A549 (cell line): ENCODE results near the gene LXN. TPM values are rescaled to one million over a fixed set of nuclear protein-coding genes. Genes with fewer than 3 reads are reported as not detected.

Experiments used
- ATAC-seq, 2 experiments: fragments of 200-7000 bp in 1 of 2; fragments of >200 bp in 1 of 2; cut with Nextera tagmentation in 1 of 2; cut with Tn5 transposase in 1 of 2; 3 replicates each; pipeline versions ENCODE4 v1.8.0 to v1.9.1; 2018 to 2020; ENCODE audit warnings: mild to moderate bottlenecking in 1 of 2, moderate library complexity in 1 of 2
- CTCF ChIA-PET: fragments of 300-600 bp; sonication (Branson Sonifier 250); formaldehyde crosslinking; extraction: SDS; loops from one replicate; lab custom pipeline; 2021; ENCODE audit warnings: antibody characterized with exemption, inconsistent platforms; lab: Yijun Ruan, JAX
- POLR2A ChIA-PET: fragments of 350-600 bp; formaldehyde crosslinking; extraction: SDS; loops from one replicate; lab custom pipeline; 2021; ENCODE audit warnings: antibody characterized with exemption, inconsistent platforms; lab: Yijun Ruan, JAX
- DNase-seq, 2 experiments: peaks; one replicate each; pipeline versions ENCODE4 v3.0.0 to v3.0.0-alpha.2; 2011 to 2016; ENCODE audit warnings: low read depth in 1 of 2, low spot score in 1 of 2
- FAIRE-seq: peaks from 2 replicates; lab custom pipeline; 2011; peaks lifted over from hg19 to GRCh38; lab: Jason Lieb, UNC
- H3K27ac ChIP-seq, 2 experiments: fragments of >200 bp; sonication (Bioruptor Twin); formaldehyde crosslinking; 3 replicates each; pipeline ENCODE4 v1.5.1; 2016 to 2017
- H3K4me1 ChIP-seq: fragments of >200 bp; sonication (Bioruptor Twin); formaldehyde crosslinking; 3 replicates; pipeline ENCODE4 v1.6.1; 2016
- H3K4me2 ChIP-seq: fragments of >200 bp; sonication (Bioruptor Twin); formaldehyde crosslinking; 3 replicates; pipeline ENCODE4 v1.6.1; 2016
- H3K4me3 ChIP-seq: fragments of >200 bp; sonication (Bioruptor Twin); formaldehyde crosslinking; 3 replicates; pipeline ENCODE4 v1.5.1; 2016
- H3K9me3 ChIP-seq: fragments of >200 bp; sonication (Bioruptor Twin); formaldehyde crosslinking; 3 replicates; pipeline ENCODE4 v1.6.1; 2016
- CEBPB ChIP-seq, 2 experiments: fragments of >200 bp in 1 of 2; sonication (Bioruptor Twin) in 1 of 2; formaldehyde crosslinking in 1 of 2; IDR thresholded peaks; 2 replicates each; pipeline ENCODE4 v1.6.1; 2012 to 2016
- CHD2 ChIP-seq: fragments of 150-350 bp; IDR thresholded peaks from 2 replicates; pipeline ENCODE4 v1.6.1; 2014; ENCODE audit warnings: low read length; ENCODE audit not compliant: partially characterized antibody
- EHMT2 ChIP-seq: fragments of 200-600 bp; sonication (generic); IDR thresholded peaks from 2 replicates; pipeline ENCODE4 v1.6.1; 2016; ENCODE audit warnings: antibody characterized with exemption, low read depth, mild to moderate bottlenecking, moderate library complexity
- EP300 ChIP-seq, 2 experiments: fragments of >200 bp; sonication (Bioruptor Twin); formaldehyde crosslinking; IDR thresholded peaks; 2 replicates in 1 of 2; 3 replicates in 1 of 2; pipeline ENCODE4 v1.6.1; 2016 to 2017
- FOSL2 ChIP-seq, 2 experiments: fragments of 450-650 bp in 1 of 2; fragments of >200 bp in 1 of 2; sonication (Bioruptor Twin) in 1 of 2; formaldehyde crosslinking; IDR thresholded peaks; 2 replicates each; pipeline versions ENCODE4 v1.5.0 to v1.6.1; 2016 to 2020; ENCODE audit warnings: mild to moderate bottlenecking in 1 of 2, moderate library complexity in 1 of 2
- GATA3 ChIP-seq: IDR thresholded peaks from 2 replicates; pipeline ENCODE4 v1.6.1; 2012; ENCODE audit warnings: borderline replicate concordance
- HDAC2 ChIP-seq: fragments of 200-600 bp; sonication (generic); IDR thresholded peaks from 2 replicates; pipeline ENCODE4 v1.6.1; 2016
- HOXB5 ChIP-seq: fragments of 250-450 bp; sonication (Bioruptor Pico); IDR thresholded peaks from 2 replicates; pipeline ENCODE4 v1.5.0; 2020; ENCODE audit warnings: mild to moderate bottlenecking, moderate library complexity
- JUN ChIP-seq, 2 experiments: fragments of >200 bp; sonication (Bioruptor Twin); formaldehyde crosslinking; IDR thresholded peaks; 2 replicates in 1 of 2; 3 replicates in 1 of 2; pipeline ENCODE4 v1.6.1; 2016 to 2017
- JUNB ChIP-seq: fragments of >200 bp; sonication (Bioruptor Twin); formaldehyde crosslinking; IDR thresholded peaks from 2 replicates; pipeline ENCODE4 v1.6.1; 2016
- KDM1A ChIP-seq: fragments of 200-600 bp; sonication (generic); IDR thresholded peaks from 2 replicates; pipeline ENCODE4 v1.6.1; 2016; ENCODE audit warnings: low read depth, mild to moderate bottlenecking
- KDM5A ChIP-seq: fragments of 200-600 bp; sonication (generic); IDR thresholded peaks from 2 replicates; pipeline ENCODE4 v1.6.1; 2016; ENCODE audit warnings: antibody characterized with exemption, mild to moderate bottlenecking
- MAFK ChIP-seq: fragments of 450-650 bp; IDR thresholded peaks from 2 replicates; pipeline ENCODE4 v1.6.1; 2014; ENCODE audit not compliant: partially characterized antibody
- MAZ ChIP-seq: fragments of 150-350 bp; IDR thresholded peaks from 2 replicates; pipeline ENCODE4 v1.6.1; 2014; ENCODE audit warnings: antibody characterized with exemption, low read depth, low read length, borderline replicate concordance
- NFE2L2 ChIP-seq: fragments of 150-350 bp; conservative IDR thresholded peaks from 2 replicates; pipeline ENCODE4 v1.6.1; 2014; ENCODE audit warnings: low read length
- NPAS2 ChIP-seq: fragments of 250-450 bp; sonication (Bioruptor Pico); IDR thresholded peaks from 2 replicates; pipeline ENCODE4 v1.8.0; 2022; ENCODE audit warnings: mild to moderate bottlenecking, moderate library complexity, borderline replicate concordance
- PHF8 ChIP-seq: fragments of 200-600 bp; sonication (generic); IDR thresholded peaks from 2 replicates; pipeline ENCODE4 v1.6.1; 2016; ENCODE audit warnings: low read depth, mild to moderate bottlenecking, antibody characterized with exemption, moderate library complexity, borderline replicate concordance
- RAD21 ChIP-seq, 2 experiments: fragments of >200 bp in 1 of 2; sonication (Bioruptor Twin) in 1 of 2; formaldehyde crosslinking in 1 of 2; IDR thresholded peaks in 1 of 2; conservative IDR thresholded peaks in 1 of 2; 2 replicates in 1 of 2; 3 replicates in 1 of 2; pipeline ENCODE4 v1.6.1; 2012 to 2018; ENCODE audit warnings: inconsistent platforms in 1 of 2
- RCOR1 ChIP-seq: fragments of 150-350 bp; IDR thresholded peaks from 2 replicates; pipeline ENCODE4 v1.6.1; 2014; ENCODE audit warnings: antibody characterized with exemption, low read length, low read depth
- RFX5 ChIP-seq: fragments of 450-650 bp; IDR thresholded peaks from 2 replicates; pipeline ENCODE4 v1.7.1; 2014; ENCODE audit warnings: antibody characterized with exemption, mild to moderate bottlenecking, moderate library complexity
- ZC3H11A ChIP-seq: fragments of 450-650 bp; IDR thresholded peaks from 2 replicates; pipeline ENCODE4 v1.6.1; 2014; ENCODE audit warnings: antibody characterized with exemption, mild to moderate bottlenecking
- WGBS: methylation state at CpG from one replicate; pipeline ENCODE4 v1.1.6; 2017; ENCODE audit errors: missing lambda C conversion rate; 5-methylcytosine and 5-hydroxymethylcytosine counted together
- polyA plus RNA-seq, 4 experiments: library from polyadenylated mRNA; depleted of rRNA in 3 of 4; stranded (reverse); fragments of >200 nt; fragmentation: RNase III in 1 of 4; extraction: RNeasy Plus Mini Kit Qiagen cat#74134 plus additional on column Dnase treatment in 1 of 4; gene quantifications; 2 replicates in 3 of 4; 3 replicates in 1 of 4; pipeline ENCODE4 v1.2.3, GENCODE V29; 2011 to 2017
- TF ChIP-seq, protein P1 (sequence below): fragments of >200 bp; sonication (Bioruptor Twin); formaldehyde crosslinking; IDR thresholded peaks from 3 replicates; pipeline ENCODE4 v1.5.1; 2016
- TF ChIP-seq, protein P2 (sequence below): IDR thresholded peaks from 2 replicates; pipeline ENCODE4 v1.6.1; 2012
- TF ChIP-seq, protein P3 (sequence below): fragments of 200-600 bp; sonication (generic); IDR thresholded peaks from 2 replicates; pipeline ENCODE4 v1.6.1; 2016; ENCODE audit warnings: antibody characterized with exemption, mild to moderate bottlenecking, moderate library complexity

Gene LXN
- polyA plus RNA-seq, 2 of the 4 experiments (the other 2 are of a cell fraction) = 37.9 to 131 TPM

DNA sequence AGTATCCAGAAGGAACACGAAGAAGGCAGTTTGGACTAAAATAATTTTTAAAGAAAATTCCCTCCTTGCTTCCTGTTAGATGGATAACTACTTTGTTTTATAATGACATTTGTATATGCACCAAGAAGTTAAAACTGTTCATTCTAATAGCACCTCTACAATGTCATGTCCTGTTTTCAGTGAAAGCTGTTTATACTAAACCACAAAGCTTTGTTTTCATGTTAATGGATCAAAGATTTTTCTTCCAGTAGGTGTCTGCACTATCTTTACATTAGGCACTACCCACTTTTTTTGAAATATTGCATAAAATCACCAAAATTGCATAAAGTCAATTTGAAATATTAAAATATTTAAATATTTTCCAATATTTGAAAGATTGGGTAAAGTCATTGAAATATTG, 49.7 kb upstream of the LXN start:
- TF ChIP-seq JUN (IDR thresholded peaks at IDR 0.05) = no peak
- TF ChIP-seq NFE2L2 = no peak
- no peak for TF ChIP-seq HOXB5 (CRISPR knock-in tag)
- no peak for TF ChIP-seq EHMT2
- no peak for TF ChIP-seq MAFK
- no peak for TF ChIP-seq NPAS2
- no peak for TF ChIP-seq PHF8
- TF ChIP-seq, protein P1, sequence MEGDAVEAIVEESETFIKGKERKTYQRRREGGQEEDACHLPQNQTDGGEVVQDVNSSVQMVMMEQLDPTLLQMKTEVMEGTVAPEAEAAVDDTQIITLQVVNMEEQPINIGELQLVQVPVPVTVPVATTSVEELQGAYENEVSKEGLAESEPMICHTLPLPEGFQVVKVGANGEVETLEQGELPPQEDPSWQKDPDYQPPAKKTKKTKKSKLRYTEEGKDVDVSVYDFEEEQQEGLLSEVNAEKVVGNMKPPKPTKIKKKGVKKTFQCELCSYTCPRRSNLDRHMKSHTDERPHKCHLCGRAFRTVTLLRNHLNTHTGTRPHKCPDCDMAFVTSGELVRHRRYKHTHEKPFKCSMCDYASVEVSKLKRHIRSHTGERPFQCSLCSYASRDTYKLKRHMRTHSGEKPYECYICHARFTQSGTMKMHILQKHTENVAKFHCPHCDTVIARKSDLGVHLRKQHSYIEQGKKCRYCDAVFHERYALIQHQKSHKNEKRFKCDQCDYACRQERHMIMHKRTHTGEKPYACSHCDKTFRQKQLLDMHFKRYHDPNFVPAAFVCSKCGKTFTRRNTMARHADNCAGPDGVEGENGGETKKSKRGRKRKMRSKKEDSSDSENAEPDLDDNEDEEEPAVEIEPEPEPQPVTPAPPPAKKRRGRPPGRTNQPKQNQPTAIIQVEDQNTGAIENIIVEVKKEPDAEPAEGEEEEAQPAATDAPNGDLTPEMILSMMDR = no peak
- no peak for TF ChIP-seq RFX5
- TF ChIP-seq RAD21 (conservative IDR thresholded peaks at IDR 0.05 in 1 of 2, IDR thresholded peaks at IDR 0.05 in 1 of 2) = no peak
- no peak for TF ChIP-seq GATA3
- no peak for TF ChIP-seq HDAC2
- POLR2A ChIA-PET = interaction anchor here (0.9 kb wide), 1 partner anchor 53 kb away, joined by 4 read pairs; no protein-coding TSS in a partner anchor
- ATAC-seq (no peak), DNase-seq (no peak), FAIRE-seq (no peak)
- 80% methylated on average over 1 of the region's 1 CpG for WGBS
- CTCF ChIA-PET = interaction anchor here (0.7 to 11.7 kb wide), 3 partner anchors 52 to 68 kb away, joined by 4 to 202 read pairs (median 15); no protein-coding TSS in a partner anchor
- H3K4me1 ChIP-seq = peaks cover 97% of the 10 kb centered on the region
- no peak overlapping the region for H3K4me3 ChIP-seq
- no peaks in the 10 kb centered on the region for H3K9me3 ChIP-seq
- H3K4me2 ChIP-seq = peak overlapping the region; percentile 59
- peak overlapping the region; percentile 80 to 90 for H3K27ac ChIP-seq

DNA sequence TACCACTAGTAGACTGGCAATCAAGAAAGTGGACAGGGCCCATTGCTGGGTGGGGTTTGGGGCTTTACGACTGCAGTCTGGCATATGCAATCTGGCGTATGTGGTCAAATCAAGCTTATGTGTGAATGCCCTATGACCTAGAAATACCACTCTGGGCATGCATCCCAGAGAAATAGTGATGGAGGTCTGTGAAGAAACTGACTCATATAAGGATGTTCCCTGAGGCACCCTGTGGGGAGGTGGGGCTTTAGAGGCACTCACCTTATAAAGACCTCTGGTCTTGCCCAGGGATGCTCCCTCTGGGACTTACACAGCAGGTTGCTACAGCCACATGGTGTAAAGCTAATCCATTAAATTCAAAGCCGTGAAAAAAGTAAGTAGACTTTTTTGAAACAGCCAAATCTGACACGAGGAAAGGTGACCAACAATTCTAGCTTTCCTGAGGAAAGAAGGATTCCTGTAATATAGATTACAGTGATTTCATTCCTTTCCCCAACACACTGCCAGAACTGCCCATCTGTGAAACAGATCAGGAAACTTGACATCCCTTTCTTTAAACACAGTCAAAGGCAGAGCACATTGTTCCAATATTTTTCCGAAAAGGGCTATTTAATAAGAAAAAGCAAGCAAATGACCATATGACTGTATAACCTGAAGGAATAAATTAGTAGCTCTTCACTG, 46.2 kb upstream of the LXN start:
- Histone ChIP-seq H3K9me3 (no peaks in the 10 kb centered on the region), H3K27ac (peak overlapping the region; percentile 63 to 90), H3K4me2 (peak overlapping the region; percentile 42), H3K4me3 (no peak overlapping the region), H3K4me1 (peaks cover 79% of the 10 kb centered on the region)
- no peak for FAIRE-seq
- DNase-seq = peak; percentile 34 to 85
- peak; percentile 51 to 65 for ATAC-seq
- 41% methylated on average over 5 of the region's 5 CpGs for WGBS
- ChIA-PET CTCF (interaction anchor here (0.6 to 12.4 kb wide), 10 partner anchors 9 to 74 kb away, joined by 3 to 71 read pairs (median 4); partner anchors contain the start of genes GFM1 and LXN), POLR2A (interaction anchor here (0.6 to 0.9 kb wide), 2 partner anchors 18 to 91 kb away, joined by 3 to 5 read pairs; no protein-coding TSS in a partner anchor)
- peak; percentile 42; the same call in 1 of the 2 replicates for TF ChIP-seq JUNB
- TF ChIP-seq, protein P2, sequence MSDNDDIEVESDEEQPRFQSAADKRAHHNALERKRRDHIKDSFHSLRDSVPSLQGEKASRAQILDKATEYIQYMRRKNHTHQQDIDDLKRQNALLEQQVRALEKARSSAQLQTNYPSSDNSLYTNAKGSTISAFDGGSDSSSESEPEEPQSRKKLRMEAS = no peak; the same call in 1 of the 2 replicates
- 0 out of 4 replicates have a peak, but pooled peaks of 1 of the 2 experiments have one; percentile 2 for TF ChIP-seq CEBPB (IDR thresholded peaks at IDR 0.05)
- 0 out of 5 replicates have a peak, but pooled peaks of 1 of the 2 experiments have one; percentile 36 for TF ChIP-seq EP300 (IDR thresholded peaks at IDR 0.05)
- peak; percentile 41 to 51; a peak in 1 of 5 replicates for TF ChIP-seq JUN (IDR thresholded peaks at IDR 0.05)

DNA sequence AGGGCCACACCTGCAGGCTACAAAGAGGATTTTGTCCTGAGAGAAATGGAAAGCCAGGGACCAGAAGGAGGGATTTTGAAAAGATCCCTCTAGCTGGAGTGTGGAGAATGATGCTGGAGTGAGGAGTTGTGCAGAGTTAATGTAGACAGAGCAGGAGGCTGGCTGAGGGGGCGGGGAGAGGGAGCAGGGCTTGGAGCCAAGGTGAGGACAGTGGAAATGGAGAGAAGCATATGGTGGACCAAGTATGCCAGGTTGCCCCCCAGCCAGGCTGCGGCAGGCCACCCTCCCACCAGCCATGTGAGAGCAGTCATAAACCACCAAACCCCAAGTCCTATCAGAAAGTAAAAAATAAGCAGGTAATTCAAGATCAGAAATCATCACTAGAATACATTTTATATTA, 45.1 kb upstream of the LXN start:
- peak overlapping the region; percentile 38 to 90; a peak in 5 of 6 replicates for H3K27ac ChIP-seq
- ChIA-PET POLR2A (no interaction called here), CTCF (interaction anchor here (0.7 to 12.4 kb wide), 8 partner anchors 10 to 85 kb away, joined by 3 to 71 read pairs (median 4); partner anchors contain the start of genes LXN and MFSD1)
- no peak for FAIRE-seq
- ATAC-seq = peak; percentile 33 to 44; a peak in 4 of 6 replicates
- no peak overlapping the region for H3K4me3 ChIP-seq
- TF ChIP-seq KDM5A = no peak
- TF ChIP-seq MAZ = no peak
- TF ChIP-seq MAFK = no peak
- no peak for TF ChIP-seq FOSL2 (IDR thresholded peaks at IDR 0.05)
- TF ChIP-seq FOSL2 (CRISPR knock-in tag; IDR thresholded peaks at IDR 0.05) = no peak
- no peak for TF ChIP-seq KDM1A
- no peak for TF ChIP-seq RCOR1
- no peak for TF ChIP-seq PHF8
- no peak for TF ChIP-seq ZC3H11A
- no peak for TF ChIP-seq CHD2
- TF ChIP-seq, protein P1 = no peak
- TF ChIP-seq, protein P3, sequence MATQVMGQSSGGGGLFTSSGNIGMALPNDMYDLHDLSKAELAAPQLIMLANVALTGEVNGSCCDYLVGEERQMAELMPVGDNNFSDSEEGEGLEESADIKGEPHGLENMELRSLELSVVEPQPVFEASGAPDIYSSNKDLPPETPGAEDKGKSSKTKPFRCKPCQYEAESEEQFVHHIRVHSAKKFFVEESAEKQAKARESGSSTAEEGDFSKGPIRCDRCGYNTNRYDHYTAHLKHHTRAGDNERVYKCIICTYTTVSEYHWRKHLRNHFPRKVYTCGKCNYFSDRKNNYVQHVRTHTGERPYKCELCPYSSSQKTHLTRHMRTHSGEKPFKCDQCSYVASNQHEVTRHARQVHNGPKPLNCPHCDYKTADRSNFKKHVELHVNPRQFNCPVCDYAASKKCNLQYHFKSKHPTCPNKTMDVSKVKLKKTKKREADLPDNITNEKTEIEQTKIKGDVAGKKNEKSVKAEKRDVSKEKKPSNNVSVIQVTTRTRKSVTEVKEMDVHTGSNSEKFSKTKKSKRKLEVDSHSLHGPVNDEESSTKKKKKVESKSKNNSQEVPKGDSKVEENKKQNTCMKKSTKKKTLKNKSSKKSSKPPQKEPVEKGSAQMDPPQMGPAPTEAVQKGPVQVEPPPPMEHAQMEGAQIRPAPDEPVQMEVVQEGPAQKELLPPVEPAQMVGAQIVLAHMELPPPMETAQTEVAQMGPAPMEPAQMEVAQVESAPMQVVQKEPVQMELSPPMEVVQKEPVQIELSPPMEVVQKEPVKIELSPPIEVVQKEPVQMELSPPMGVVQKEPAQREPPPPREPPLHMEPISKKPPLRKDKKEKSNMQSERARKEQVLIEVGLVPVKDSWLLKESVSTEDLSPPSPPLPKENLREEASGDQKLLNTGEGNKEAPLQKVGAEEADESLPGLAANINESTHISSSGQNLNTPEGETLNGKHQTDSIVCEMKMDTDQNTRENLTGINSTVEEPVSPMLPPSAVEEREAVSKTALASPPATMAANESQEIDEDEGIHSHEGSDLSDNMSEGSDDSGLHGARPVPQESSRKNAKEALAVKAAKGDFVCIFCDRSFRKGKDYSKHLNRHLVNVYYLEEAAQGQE = no peak
- 94% methylated on average over 2 of the region's 2 CpGs for WGBS
- peaks cover 80% of the 10 kb centered on the region for H3K4me1 ChIP-seq
- H3K4me2 ChIP-seq = peak overlapping the region; percentile 4; the same call in 1 of the 3 replicates
- no peaks in the 10 kb centered on the region for H3K9me3 ChIP-seq
- no peak for DNase-seq
